H9 (cell line): ENCODE data around the gene POU3F2. TPM values are rescaled to one million over a fixed set of nuclear protein-coding genes. Genes with fewer than 3 reads are reported as not detected.

Source experiments
- DNase-seq: peaks from one replicate; pipeline ENCODE4 v3.0.0-alpha.2; 2017
- H2AFZ ChIP-seq: one replicate; pipeline ENCODE4 v1.6.1; 2013; ENCODE audit warnings: mild to moderate bottlenecking, low read length, control low read depth, moderate library complexity
- H2AK5ac ChIP-seq: 2 replicates; pipeline ENCODE4 v1.6.1; 2013; ENCODE audit warnings: low read length, control low read depth, mixed read lengths; ENCODE audit not compliant: insufficient read length
- H2BK120ac ChIP-seq: one replicate; pipeline ENCODE4 v1.6.1; 2013; ENCODE audit warnings: low read depth, mild to moderate bottlenecking, low read length, control low read depth, inconsistent platforms; ENCODE audit not compliant: poor library complexity, severe bottlenecking
- H2BK12ac ChIP-seq: 2 replicates; pipeline ENCODE4 v1.6.1; 2013; ENCODE audit warnings: low read length, control low read depth, mixed read lengths, low read depth; ENCODE audit not compliant: insufficient read length
- H2BK15ac ChIP-seq: 2 replicates; pipeline ENCODE4 v1.6.1; 2013; ENCODE audit warnings: low read depth, low read length, control low read depth
- H2BK20ac ChIP-seq: one replicate; pipeline ENCODE4 v1.6.1; 2013; ENCODE audit warnings: low read depth, mild to moderate bottlenecking, low read length, control low read depth, inconsistent platforms; ENCODE audit not compliant: poor library complexity, severe bottlenecking
- H2BK5ac ChIP-seq: 2 replicates; pipeline ENCODE4 v1.6.1; 2013; ENCODE audit warnings: low read length, control low read depth, mixed read lengths; ENCODE audit not compliant: insufficient read length
- H3K14ac ChIP-seq: 2 replicates; pipeline ENCODE4 v1.6.1; 2013; ENCODE audit warnings: low read length, control low read depth; ENCODE audit not compliant: insufficient read depth
- H3K18ac ChIP-seq: 2 replicates; pipeline ENCODE4 v1.6.1; 2013; ENCODE audit warnings: low read depth, mild to moderate bottlenecking, mixed read lengths, low read length, control low read depth; ENCODE audit not compliant: insufficient read length
- H3K23ac ChIP-seq: 2 replicates; pipeline ENCODE4 v1.6.1; 2013; ENCODE audit warnings: low read length, control low read depth, mixed read lengths, low read depth; ENCODE audit not compliant: insufficient read length
- H3K23me2 ChIP-seq: 2 replicates; pipeline ENCODE4 v1.6.1; 2013; ENCODE audit warnings: low read depth, mild to moderate bottlenecking, mixed read lengths, low read length, control low read depth; ENCODE audit not compliant: insufficient read length, poor library complexity, severe bottlenecking
- H3K27ac ChIP-seq: 2 replicates; pipeline ENCODE4 v1.5.1; 2013; ENCODE audit warnings: low read length, control low read depth, mixed read lengths, low read depth; ENCODE audit not compliant: insufficient read length
- H3K27me3 ChIP-seq: 2 replicates; pipeline ENCODE4 v1.6.1; 2013; ENCODE audit warnings: low read length, control low read depth, inconsistent platforms; ENCODE audit not compliant: insufficient read depth
- H3K4ac ChIP-seq: 2 replicates; pipeline ENCODE4 v1.6.1; 2013; ENCODE audit warnings: low read depth, mild to moderate bottlenecking, control low read depth, inconsistent platforms, low read length, moderate library complexity
- H3K4me1 ChIP-seq: 2 replicates; pipeline ENCODE4 v1.6.1; 2013; ENCODE audit warnings: low read length, control low read depth, inconsistent platforms; ENCODE audit not compliant: insufficient read depth
- H3K4me2 ChIP-seq: 2 replicates; pipeline ENCODE4 v1.6.1; 2013; ENCODE audit warnings: low read length, control low read depth, mixed read lengths; ENCODE audit not compliant: insufficient read length, insufficient read depth
- H3K56ac ChIP-seq: 2 replicates; pipeline ENCODE4 v1.6.1; 2013; ENCODE audit warnings: low read depth, mild to moderate bottlenecking, mixed read lengths, low read length, control low read depth; ENCODE audit not compliant: insufficient read length
- H3K79me1 ChIP-seq: 2 replicates; pipeline ENCODE4 v1.6.1; 2013; ENCODE audit warnings: low read depth, mild to moderate bottlenecking, moderate library complexity, low read length, control low read depth, inconsistent platforms; ENCODE audit not compliant: insufficient read depth, poor library complexity, severe bottlenecking
- H3K79me2 ChIP-seq: 2 replicates; pipeline ENCODE4 v1.6.1; 2013; ENCODE audit warnings: low read length, control low read depth, inconsistent platforms; ENCODE audit not compliant: insufficient read depth
- H3K9ac ChIP-seq: 2 replicates; pipeline ENCODE4 v1.6.1; 2013; ENCODE audit warnings: low read length, control low read depth, mixed read lengths; ENCODE audit not compliant: insufficient read length; ENCODE audit errors: extremely low read depth
- H3K9me3 ChIP-seq: one replicate; pipeline ENCODE4 v1.6.1; 2013; ENCODE audit warnings: low read depth, low read length, inconsistent platforms; ENCODE audit not compliant: control insufficient read depth
- H3T11ph ChIP-seq: one replicate; pipeline ENCODE4 v1.6.1; 2013; ENCODE audit warnings: mild to moderate bottlenecking, low read length, control low read depth, inconsistent platforms
- H4K20me1 ChIP-seq: one replicate; pipeline ENCODE4 v1.6.1; 2013; ENCODE audit not compliant: control insufficient read depth, insufficient read length, insufficient read depth
- H4K5ac ChIP-seq: 2 replicates; pipeline ENCODE4 v1.6.1; 2013; ENCODE audit warnings: low read depth, mild to moderate bottlenecking, mixed read lengths, low read length, control low read depth; ENCODE audit not compliant: insufficient read length
- H4K8ac ChIP-seq: replicated peaks from 2 replicates; pipeline ENCODE4 v1.6.1; 2013; ENCODE audit warnings: low read length, control low read depth, mixed read lengths, low read depth; ENCODE audit not compliant: insufficient read length
- H4K91ac ChIP-seq: 2 replicates; pipeline ENCODE4 v1.6.1; 2013; ENCODE audit warnings: low read depth, mild to moderate bottlenecking, moderate library complexity, mixed read lengths, low read length, control low read depth; ENCODE audit not compliant: insufficient read length
- H3K27ac Mint-ChIP-seq, 3 experiments: 2 replicates in 2 of 3; 3 replicates in 1 of 3; pipeline ENCODE4 v1.8.0; 2020 to 2021; ENCODE audit warnings: mixed read lengths in 3 of 3, mild to moderate bottlenecking in 1 of 3, moderate library complexity in 1 of 3
- H3K27me3 Mint-ChIP-seq: 2 replicates; pipeline ENCODE4 v1.8.0; 2021; ENCODE audit warnings: low read depth, mild to moderate bottlenecking, moderate library complexity, mixed read lengths
- H3K36me3 Mint-ChIP-seq, 3 experiments: 2 replicates in 2 of 3; 3 replicates in 1 of 3; pipeline ENCODE4 v1.8.0; 2020 to 2021; ENCODE audit warnings: low read depth in 3 of 3, mixed read lengths in 3 of 3; ENCODE audit not compliant: insufficient read depth in 1 of 3
- H3K4me1 Mint-ChIP-seq, 2 experiments: 2 replicates each; pipeline ENCODE4 v1.8.0; 2020; ENCODE audit warnings: mixed read lengths in 2 of 2
- H3K4me3 Mint-ChIP-seq, 2 experiments: 2 replicates in 1 of 2; 3 replicates in 1 of 2; pipeline ENCODE4 v1.8.0; 2020 to 2021; ENCODE audit warnings: mild to moderate bottlenecking in 2 of 2, mixed read lengths in 2 of 2, moderate library complexity in 1 of 2
- H3K9me3 Mint-ChIP-seq, 2 experiments: 2 replicates in 1 of 2; 3 replicates in 1 of 2; pipeline ENCODE4 v1.8.0; 2020; ENCODE audit warnings: mild to moderate bottlenecking in 2 of 2, mixed read lengths in 2 of 2, moderate library complexity in 1 of 2
- WGBS: extraction: QIAGEN DNeasy Blood & Tissue Kit; methylation state at CpG from one replicate; pipeline ENCODE4 v1.1.7; 2013; ENCODE audit warnings: missing lambda C conversion rate, low lambda C conversion rate, mixed read lengths; ENCODE audit not compliant: insufficient read length; ENCODE audit errors: extremely low coverage; 5-methylcytosine and 5-hydroxymethylcytosine counted together
- total RNA-seq: library from RNA; stranded (reverse); gene quantifications from 2 replicates; pipeline ENCODE4 v1.2.1, GENCODE V29; 2021
- TF ChIP-seq, protein P1 (sequence below): fragments of 200-600 bp; sonication (generic); conservative IDR thresholded peaks from 3 replicates; pipeline ENCODE4 v1.8.0; 2021; ENCODE audit warnings: antibody characterized with exemption, mild to moderate bottlenecking

The POU3F2 gene
- total RNA-seq, 1 experiment from 2014 or later: 0.09 TPM

DNA sequence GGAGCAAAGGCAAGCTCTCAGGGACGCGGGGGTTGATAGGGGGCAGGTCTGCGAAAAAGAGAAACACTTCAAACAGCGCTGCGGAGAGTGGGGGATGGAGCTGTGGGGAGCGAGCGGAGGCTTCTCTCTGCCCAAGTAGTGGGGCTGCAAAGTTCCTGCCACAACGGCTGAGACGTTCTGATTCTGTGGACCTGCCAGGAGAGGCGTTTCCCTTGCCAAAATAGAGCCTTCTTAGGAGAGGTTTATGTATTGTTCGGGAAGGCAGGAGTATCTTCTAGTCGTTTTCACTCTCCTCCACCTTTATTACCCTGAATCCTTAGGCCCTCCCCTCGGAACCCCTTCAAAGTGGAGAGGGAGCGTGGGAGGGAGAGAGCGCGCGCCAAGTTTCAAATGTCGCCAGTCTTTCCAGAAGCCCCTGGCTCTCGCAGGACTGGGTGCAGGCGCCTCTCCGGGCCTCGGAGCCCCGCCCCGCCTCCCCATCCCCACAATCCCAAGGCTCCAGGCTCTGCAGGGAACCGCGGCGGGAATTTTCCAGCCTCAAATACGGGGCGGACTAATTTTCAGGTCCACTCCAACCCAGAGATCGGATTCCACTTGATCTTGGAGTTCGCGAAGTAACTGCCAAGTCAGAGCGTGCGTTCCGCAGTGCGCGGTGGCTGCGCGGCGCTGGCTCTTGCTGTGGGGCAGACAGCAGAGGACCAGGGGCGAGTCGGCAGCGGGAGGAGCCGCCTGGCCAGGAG, 10.0 kb upstream of the POU3F2 start:
- Mint-ChIP-seq H3K27ac (no peak overlapping the region), H3K4me1 (peaks cover 39 to 41% of the 10 kb centered on the region in 2 experiments), H3K27me3 (peaks cover 100% of the 10 kb centered on the region), H3K9me3 (no peaks in the 10 kb centered on the region; a peak in 1 of 5 replicates), H3K4me3 (peak overlapping the region; percentile 65 to 93), H3K36me3 (no peaks in the 10 kb centered on the region)
- peak; percentile 72 for DNase-seq
- Histone ChIP-seq H3K23me2 (peaks cover 32% of the 10 kb centered on the region), H3K4me2 (peak overlapping the region; percentile 97), H2BK15ac (no peak overlapping the region), H3K14ac (no peak overlapping the region), H3K79me2 (no peaks in the 10 kb centered on the region), H3K4me1 (no peaks in the 10 kb centered on the region; the same call in 1 of the 2 replicates), H3K9me3 (no peaks in the 10 kb centered on the region), H3K4ac (no peak overlapping the region), H4K91ac (no peak overlapping the region), H3K56ac (no peak overlapping the region), H2BK5ac (no peak overlapping the region), H2BK120ac (no peak overlapping the region), H4K20me1 (no peaks in the 10 kb centered on the region), H3T11ph (no peak overlapping the region), H3K18ac (no peak overlapping the region), H3K27me3 (peaks cover 42% of the 10 kb centered on the region), H2AK5ac (no peak overlapping the region), H2BK20ac (no peak overlapping the region), H3K9ac (no peak overlapping the region), H2AFZ (peak overlapping the region; percentile 40), H4K5ac (no peak overlapping the region), H3K79me1 (no peaks in the 10 kb centered on the region), H3K27ac (no peak overlapping the region), H2BK12ac (no peak overlapping the region), H3K23ac (no peak overlapping the region), H4K8ac (no peak overlapping the region)
- WGBS: no CpG with 5 or more reads among the region's 44 CpGs
- TF ChIP-seq, protein P1, sequence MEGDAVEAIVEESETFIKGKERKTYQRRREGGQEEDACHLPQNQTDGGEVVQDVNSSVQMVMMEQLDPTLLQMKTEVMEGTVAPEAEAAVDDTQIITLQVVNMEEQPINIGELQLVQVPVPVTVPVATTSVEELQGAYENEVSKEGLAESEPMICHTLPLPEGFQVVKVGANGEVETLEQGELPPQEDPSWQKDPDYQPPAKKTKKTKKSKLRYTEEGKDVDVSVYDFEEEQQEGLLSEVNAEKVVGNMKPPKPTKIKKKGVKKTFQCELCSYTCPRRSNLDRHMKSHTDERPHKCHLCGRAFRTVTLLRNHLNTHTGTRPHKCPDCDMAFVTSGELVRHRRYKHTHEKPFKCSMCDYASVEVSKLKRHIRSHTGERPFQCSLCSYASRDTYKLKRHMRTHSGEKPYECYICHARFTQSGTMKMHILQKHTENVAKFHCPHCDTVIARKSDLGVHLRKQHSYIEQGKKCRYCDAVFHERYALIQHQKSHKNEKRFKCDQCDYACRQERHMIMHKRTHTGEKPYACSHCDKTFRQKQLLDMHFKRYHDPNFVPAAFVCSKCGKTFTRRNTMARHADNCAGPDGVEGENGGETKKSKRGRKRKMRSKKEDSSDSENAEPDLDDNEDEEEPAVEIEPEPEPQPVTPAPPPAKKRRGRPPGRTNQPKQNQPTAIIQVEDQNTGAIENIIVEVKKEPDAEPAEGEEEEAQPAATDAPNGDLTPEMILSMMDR: no peak
